ENCODE measurements around the gene KRTAP16-1. TPM values are rescaled to one million over a fixed set of nuclear protein-coding genes. Genes with fewer than 3 reads are reported as not detected.
"Not testable (repeated sequence)": the region's sequence is repeated elsewhere in the genome, so short reads cannot be mapped to it uniquely, and the experiment has no call there.

The KRTAP16-1 gene, protein sequence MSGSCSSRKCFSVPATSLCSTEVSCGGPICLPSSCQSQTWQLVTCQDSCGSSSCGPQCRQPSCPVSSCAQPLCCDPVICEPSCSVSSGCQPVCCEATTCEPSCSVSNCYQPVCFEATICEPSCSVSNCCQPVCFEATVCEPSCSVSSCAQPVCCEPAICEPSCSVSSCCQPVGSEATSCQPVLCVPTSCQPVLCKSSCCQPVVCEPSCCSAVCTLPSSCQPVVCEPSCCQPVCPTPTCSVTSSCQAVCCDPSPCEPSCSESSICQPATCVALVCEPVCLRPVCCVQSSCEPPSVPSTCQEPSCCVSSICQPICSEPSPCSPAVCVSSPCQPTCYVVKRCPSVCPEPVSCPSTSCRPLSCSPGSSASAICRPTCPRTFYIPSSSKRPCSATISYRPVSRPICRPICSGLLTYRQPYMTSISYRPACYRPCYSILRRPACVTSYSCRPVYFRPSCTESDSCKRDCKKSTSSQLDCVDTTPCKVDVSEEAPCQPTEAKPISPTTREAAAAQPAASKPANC
- total RNA-seq, result not detected
- long read RNA-seq, donor 1, result 0 reads
- long read RNA-seq, donor 2, result 0 reads

DNA sequence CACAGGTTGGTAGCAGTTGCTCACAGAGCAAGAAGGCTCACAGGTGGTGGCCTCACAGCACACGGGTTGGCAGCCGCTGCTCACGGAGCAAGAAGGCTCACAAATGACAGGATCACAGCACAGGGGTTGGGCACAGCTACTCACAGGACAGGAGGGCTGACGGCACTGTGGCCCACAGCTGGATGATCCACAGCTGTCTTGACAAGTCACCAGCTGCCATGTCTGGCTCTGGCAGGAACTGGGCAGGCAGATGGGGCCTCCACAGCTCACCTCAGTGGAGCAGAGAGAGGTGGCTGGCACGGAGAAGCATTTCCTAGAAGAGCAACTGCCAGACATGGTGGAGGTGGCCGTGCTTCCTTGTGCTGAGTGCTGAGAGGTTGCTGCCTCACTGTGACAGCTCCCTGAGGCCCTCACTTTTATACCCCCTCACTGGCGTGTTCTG is at the start of gene KRTAP16-1:
Gene KRTAP16-1 (minus strand): TSS at position 392 of the 442 bp plus-strand sequence. CDS start 56 bp downstream, at position 336.
- DNase-seq (ENCODE audit: low spot score), result no peak
- intact Hi-C loops (cut with DNase I), result no loop called here

DNA sequence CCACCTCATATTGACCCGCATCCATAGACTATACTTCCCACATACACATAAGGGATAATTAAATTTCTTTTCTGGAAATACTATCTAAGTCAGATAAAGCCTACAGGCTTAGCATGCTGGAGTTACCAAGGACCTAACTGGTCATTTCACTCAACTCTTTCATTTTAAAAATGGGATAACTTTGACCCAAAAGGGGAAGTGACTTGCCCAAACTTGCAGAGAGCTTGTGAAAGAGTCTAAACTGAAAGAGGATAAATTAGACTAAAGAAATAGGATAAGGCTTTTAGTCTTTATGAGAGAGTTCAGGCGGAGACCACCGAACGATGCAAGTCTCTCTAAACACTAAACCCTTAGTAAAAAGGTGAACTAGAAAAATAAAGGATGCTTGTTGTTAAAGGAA is 45.4 kb upstream of the KRTAP16-1 start:
- intact Hi-C loops (cut with DNase I), result no loop called here
- DNase-seq (ENCODE audit: low spot score), result no peak

DNA sequence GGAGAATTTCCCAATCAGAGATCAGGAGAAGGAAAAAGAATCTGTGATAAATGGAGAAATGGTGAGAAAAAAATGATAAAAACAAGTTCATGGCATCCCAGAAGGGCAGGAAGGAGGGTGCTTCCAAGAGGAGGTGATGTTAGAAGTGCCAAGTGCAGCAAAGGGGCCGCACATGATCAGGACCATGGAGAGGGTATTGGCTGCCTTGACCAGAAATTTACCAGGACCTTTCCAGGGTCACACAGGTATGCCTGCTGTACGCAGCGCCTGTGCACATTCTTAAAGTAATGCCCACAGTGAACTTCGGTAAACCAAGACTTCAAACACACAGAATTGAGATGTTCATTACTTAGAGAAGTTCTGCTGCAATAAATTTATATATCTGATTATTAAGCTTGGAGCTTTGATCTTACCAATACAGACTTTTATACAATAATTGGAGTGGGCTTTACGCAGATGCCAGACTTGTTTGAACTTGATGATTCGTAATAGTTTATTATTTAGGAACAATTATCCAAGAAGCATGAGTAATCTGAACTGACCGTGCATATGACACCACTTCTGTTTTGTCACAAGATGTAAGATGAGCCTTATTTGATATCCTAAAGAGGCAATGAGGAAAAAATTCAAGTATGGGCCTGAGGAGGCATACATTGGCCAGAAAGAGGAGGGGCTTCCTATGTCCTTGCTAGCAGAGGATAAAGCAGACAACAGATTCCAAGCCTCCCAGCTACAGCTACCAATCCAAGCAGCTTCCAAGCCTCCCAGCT is 43.7 kb upstream of the KRTAP16-1 start:
- no peak for DNase-seq (ENCODE audit: low spot score)
- intact Hi-C loops (cut with DNase I), result no loop called here

DNA sequence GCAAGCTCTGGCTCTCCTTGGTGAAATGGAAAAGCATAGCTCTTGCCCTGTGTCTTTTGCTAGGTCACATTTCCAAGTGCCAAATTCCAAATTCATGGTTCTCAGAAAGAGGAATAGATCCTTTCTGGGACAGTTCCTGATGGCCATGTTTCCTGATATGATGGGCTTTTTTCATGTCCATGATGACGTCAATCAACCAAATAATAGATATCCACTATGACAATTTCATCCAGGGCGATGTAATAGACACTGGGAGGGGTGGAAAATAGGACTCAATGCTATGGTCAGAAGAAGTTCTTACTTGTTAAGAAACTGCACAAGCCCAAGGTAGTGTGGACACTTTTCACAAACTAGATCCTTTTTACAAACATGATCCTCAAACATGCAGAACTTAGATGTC is 42.1 kb upstream of the KRTAP16-1 start:
- DNase-seq (ENCODE audit: low spot score), result no peak
- intact Hi-C loops (cut with DNase I), result no loop called here

DNA sequence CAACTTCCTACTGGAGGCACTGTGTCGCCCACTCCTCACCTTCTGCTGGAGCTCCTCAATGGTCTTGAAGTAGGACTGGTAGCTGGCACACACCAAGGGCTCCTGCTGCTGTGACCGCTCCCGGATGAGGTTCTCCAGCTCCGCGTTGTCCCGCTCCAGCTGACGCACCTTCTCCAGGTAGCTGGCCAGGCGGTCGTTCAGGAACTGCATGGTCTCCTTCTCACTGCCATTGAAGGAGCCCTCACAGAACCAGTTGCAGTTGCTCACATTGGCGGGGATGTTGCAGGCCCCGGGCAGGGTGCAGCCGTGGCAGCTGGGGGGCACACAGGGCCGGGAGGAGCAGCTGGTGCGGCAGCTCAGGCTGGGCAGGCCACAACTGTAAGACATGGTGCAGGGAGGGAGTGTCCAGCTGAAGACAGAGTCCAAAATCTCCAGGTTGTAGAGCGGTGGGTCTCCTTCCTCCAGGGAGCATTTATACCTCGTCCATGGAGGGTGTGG is 41.3 kb upstream of the KRTAP16-1 start, which contains the start of gene KRT33A:
Gene KRT33A (minus strand): TSS at position 448 of the 498 bp plus-strand sequence. CDS start 61 bp downstream, at position 387.
- DNase-seq (ENCODE audit: low spot score); intact Hi-C loops (cut with DNase I): not testable (repeated sequence)

DNA sequence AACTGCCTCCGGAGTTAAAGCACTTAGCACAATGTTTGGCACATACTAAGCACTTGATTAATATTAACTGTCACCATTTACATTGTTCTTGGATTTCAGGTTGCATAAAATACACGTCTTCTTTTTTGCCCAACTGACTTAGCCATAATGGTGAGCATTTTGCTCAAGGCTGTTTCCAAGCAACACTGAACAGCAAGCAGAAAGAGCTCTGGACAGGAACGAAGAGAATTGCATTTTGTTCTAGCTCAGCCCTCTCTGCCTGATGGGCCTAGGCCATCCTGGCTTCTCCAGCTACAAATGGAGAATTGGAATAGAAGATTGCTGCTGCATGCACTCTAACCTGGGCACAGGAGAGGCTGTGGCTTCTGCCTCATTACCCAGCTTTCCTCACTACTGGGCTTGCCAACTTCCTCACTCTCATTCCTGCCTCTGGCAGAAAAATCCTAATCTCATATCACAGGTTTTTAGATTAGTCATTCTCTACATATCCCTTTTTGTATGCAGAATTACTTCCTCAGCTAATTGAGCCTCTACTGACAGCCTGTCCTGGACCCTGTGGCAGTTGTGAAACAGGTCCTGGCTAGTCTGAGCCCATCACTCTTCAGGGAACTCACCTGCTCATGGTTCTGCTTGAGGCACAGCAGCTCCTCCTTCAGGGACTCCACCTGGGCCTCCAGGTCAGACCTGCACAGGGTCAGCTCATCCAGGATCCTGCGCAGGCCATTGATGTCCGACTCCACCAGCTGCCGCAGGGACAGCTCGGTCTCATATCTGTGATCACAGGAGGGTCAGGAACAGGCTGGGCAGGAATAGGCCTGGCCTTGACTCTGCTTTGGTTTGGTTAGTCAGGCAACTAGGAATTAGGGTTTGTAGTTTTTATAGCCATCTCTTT is 39.0 kb upstream of the KRTAP16-1 start:
- intact Hi-C loops (cut with DNase I), result no loop called here
- no peak for DNase-seq (ENCODE audit: low spot score)

DNA sequence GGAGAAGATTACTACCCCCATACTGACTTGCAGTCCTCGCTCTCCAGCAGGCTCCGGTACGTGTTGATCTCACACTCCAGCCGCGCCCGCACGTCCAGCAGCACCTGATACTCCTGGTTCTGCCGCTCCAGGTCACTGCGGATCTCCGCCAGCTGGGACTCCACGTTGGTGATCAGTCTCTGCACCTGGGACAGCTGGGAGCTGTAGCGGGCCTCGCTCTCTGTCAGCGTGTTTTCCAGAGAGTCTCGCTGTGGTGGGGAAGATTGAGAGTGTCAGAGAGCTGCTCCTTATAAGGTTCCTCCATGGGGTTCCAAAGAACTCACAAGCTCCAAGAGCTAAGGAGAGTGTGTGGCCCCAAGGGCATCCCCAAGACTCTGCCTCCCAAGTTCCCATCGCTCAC is 37.3 kb upstream of the KRTAP16-1 start:
- intact Hi-C loops (cut with DNase I); DNase-seq (ENCODE audit: low spot score): not testable (repeated sequence)

DNA sequence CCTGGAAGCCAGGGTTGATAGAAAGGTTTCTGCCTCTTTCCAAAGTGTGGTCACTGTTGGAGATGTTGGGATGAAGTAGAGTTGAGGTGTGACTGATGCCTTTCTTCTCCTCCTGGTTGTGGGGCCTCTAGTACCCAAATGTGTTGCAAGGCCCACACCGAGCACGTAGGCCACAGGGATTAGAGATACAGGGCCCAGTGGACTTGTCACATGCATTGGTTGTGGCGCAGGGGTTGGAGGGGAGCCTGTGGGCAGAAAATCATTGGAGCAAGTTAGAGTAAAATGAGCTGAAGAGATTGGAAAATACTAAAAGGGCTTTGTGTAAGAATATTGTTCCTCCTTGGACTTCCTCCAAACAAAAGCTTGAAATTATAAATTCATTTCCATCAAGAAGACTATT is 36.9 kb upstream of the KRTAP16-1 start:
- DNase-seq (ENCODE audit: low spot score), result no peak
- intact Hi-C loops (cut with DNase I), result no loop called here

DNA sequence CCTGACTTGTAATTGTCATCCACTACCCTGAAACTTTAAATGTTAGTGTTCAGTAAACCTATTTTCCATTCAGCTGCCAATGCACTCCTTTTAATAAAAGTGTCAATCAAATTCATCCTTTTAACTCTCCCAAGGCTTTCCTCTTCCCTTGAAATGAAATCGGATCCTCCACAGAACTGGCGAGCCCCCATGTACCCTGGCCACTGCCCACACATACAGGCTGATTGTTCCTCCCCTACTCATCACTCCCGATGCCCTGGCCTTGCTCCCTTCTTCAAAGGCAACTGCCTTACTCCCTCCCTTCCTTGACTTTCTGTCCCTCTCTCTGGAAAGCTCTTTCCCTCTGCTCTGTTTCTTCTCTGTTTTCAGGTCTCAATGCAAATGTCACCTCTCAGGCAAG is 33.9 kb upstream of the KRTAP16-1 start:
- intact Hi-C loops (cut with DNase I), result no loop called here
- DNase-seq (ENCODE audit: low spot score), result no peak

DNA sequence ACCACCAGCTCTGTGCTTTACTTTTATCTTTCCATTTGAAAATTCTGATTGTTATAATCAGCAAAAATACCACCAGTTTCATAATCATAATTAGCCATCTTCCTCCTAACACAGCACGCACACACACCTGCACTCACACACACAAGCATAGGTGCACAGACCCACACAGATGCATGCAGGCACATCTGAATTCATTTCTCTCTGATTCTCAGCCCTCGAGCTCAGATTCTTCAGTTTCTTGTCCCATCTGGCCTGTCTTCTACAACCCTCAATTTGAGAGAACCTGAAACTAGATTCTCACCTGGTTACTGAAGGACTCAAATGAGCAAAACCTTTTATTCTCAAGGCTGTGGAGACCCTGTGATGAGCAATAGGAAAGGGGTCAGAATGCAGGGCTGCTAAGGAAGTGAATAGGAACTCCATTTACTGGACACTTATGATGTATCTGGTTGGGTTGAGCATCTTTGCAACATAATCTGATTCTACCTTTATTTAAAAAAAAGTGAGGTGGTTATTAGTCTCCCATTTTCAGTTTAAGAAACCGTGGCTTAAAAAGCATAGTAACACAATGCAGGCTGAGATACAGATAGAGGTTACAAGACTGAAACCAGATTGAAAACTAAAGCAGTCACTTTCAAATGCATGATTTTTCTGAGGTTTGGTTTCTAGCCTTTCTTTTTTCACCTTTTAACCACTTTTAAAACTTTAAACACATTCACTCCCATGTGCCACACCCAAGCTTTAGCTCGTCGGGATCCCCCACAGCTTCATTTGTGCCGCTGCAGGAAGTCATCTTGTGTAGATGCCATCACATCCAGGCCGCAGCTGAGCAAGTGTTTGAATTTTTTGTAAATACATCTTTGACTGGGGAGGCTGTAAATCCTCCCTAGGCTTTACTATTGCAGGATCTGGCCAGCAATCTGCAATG is 32.1 kb upstream of the KRTAP16-1 start:
- intact Hi-C loops (cut with DNase I), result no loop called here

DNA sequence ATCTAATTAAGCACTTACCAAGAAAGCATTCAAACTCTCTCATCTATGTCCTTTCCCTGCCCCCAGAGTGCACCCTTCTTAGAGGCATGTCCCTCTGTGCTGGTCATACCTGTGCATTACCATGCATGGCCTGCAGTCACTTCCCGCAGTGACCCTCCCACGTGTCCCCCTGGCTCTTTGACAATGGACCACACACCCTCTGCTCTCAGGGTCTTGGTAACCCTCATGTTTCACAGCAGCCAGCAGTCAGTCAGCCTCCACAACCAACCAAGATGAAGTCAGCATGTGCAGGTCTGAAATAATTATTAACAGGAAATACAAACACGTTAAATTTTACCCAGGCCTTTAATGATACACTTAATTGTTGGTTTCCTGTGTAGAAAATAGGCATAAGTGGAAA is 31.4 kb upstream of the KRTAP16-1 start:
- DNase-seq (ENCODE audit: low spot score), result no peak
- intact Hi-C loops (cut with DNase I), result no loop called here

More for the DNA sequence above, 32.1 kb upstream of the KRTAP16-1 start:
- no peak for DNase-seq (ENCODE audit: low spot score)

DNA sequence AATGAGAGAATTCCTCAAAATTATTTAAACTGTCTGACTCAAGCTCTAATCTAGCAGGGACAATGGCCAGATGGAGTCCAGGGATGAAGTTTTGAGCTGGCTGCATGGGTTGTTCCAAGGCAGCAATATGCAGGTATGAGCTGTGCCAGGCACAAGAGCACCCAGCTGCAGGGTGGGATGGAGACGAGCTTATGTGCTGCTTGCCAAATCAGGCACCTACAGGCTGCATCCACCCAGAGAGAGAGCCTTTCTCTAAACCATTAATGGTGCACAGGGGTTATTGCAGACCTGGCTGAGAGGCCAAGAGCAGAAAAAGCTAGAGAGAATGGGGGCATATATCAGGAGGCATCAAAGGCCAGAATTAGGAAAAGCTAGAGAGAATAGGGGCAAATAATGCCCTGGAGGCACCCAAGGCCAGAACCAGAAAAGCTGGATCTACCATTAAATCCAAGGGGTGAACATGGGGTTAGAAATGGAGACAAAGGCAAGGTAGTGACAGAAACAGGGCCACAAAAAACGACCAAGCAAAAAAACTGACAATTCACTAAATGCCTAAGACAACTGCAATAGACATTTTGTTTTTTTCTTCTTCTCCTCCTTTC is 30.6 kb upstream of the KRTAP16-1 start:
- DNase-seq (ENCODE audit: low spot score), result no peak
- intact Hi-C loops (cut with DNase I), result no loop called here

DNA sequence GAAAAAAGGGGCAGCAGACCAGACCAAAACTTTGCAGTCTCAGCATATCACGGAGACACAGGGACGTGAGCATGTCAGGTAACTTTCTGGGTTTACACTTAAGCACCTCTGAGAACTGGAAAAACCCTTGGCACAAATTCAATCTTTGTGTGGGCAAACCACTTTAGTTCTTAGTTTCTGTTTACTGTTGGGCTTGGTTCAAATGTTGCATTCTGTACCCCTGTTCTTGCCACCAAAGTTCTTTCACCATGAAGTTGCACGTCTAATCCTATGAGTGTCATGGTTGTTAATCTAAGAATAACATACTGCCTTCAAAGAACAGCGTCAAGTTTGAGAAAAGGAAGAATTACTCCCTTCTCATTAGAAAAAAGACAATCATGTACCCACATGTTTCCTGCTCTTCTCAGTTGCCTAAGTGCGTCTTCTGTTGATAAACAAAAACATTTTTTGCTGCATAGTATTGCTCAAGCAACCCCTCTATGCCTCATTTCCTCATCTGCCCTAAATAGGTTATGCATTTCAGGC is 29.9 kb upstream of the KRTAP16-1 start:
- no peak for DNase-seq (ENCODE audit: low spot score)
- intact Hi-C loops (cut with DNase I), result no loop called here

DNA sequence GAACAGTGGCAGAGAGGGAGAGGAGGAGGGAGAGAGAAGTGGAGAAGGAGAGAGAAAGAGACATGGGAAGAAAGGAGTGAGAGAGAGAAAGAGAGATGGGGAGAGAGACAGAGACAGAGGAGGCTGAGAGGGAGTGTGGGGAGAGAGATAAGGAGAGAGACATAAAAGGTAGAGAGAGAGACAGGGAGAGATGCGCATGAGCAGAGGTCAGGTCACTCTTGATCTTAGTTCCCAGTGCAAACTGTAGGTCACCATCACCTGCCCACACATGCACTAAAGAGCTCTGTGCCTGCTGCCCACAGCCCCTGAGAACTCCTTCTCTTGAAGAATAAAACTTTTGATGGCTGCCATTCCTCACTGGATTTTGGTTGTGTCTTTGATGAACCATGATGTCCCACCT is 26.6 kb upstream of the KRTAP16-1 start:
- no peak for DNase-seq (ENCODE audit: low spot score)
- intact Hi-C loops (cut with DNase I), result no loop called here

DNA sequence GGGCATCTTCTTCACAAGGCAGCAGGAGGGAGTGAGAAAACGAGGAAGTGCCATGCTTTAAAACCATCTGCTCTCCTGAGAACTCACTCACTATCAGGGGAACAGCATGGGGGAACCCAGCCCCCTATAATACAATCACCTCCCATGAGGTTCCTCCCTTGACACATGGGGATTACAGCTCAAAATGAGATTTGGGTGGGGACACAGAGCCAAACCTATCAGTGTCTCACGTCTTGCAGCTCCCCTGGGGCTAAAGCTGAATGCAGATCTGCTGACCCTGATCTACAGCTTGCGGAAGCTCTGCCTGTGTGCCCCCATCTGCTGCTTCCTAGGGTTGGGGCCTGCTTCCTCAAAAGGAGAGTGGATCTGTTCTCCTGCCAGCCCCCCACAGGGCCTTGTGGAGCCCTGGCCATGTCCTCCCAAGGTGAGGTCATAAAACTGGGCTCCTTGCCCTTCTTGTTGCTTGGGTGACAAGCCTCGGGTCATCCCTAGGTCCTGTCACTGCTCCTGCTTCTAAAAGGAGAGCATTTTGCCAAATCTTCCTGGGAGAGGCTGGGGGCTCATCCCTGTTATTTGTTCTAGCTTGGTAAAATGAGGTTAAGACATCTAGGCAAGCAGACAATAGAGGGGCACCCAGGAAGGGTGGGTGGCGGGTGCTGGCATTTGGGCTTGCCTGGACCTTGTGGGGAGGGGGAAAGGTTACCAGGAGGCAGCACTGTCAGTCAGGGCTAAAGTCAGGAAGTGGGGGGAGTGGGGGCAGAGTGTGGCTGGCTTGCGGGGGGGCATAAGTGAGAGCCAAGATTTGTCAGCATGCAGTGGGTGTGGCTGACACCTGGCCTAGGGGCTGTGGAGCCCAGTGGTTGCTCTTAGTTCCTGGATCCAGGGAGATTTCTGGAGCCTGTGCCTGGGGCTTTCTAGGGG is 25.5 kb upstream of the KRTAP16-1 start:
- intact Hi-C loops (cut with DNase I), result no loop called here
- no peak for DNase-seq (ENCODE audit: low spot score)

DNA sequence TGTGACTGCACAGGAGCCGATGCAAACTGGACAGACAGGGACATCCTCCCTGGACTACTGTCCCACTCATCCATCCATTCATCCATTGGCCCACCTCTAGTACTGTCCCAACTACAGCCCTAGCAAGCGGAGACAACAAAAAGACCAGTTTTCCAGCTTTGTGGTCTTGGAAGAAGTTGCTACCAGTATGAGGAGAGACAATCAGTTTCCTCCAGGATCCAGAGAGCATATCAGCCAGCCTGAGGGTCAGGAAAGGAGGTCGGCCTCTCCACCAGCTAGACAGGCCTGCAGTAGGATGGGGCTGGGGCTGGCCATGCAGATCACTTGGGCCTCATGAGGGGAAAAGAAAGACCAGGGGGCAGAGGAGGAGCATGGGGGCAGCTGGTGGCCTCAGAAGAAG is 24.7 kb upstream of the KRTAP16-1 start:
- intact Hi-C loops (cut with DNase I), result no loop called here
- no peak for DNase-seq (ENCODE audit: low spot score)

Measured in posterior vena cava (tissue), 2 donors.